ENCODE data around the gene ASS1. TPM values are rescaled to one million over a fixed set of nuclear protein-coding genes. Genes with fewer than 3 reads are reported as not detected.

ASS1 gene
- polyA plus RNA-seq, 1 experiment = 99.5 TPM

- ChIA-PET CTCF (no interaction called here), POLR2A (no interaction called here)
- H3K27me3 ChIP-seq (ENCODE audit: control insufficient read depth, insufficient read depth, low read length) = peaks cover 10% of the 10 kb centered on the region
- no peaks in the 10 kb centered on the region; the same call in 1 of the 2 replicates for H3K9me3 ChIP-seq (ENCODE audit: control insufficient read depth, insufficient read depth, low read length)
- H3K27ac ChIP-seq (ENCODE audit: low read depth, low read length) = no peak overlapping the region
- TF ChIP-seq CTCF (IDR thresholded peaks at IDR 0.05; ENCODE audit: low read depth, low read length) = no peak
- DNase-seq (ENCODE audit: low read depth, low spot score) = no peak
- no peak overlapping the region for H3K4me3 ChIP-seq (ENCODE audit: low read depth, low read length)
These were observed 19.9 kb upstream of the ASS1 start for GRCh38 chr9:130424595-130425454.

GRCh38 chr9:130425741-130426466, 18.9 kb upstream of the ASS1 start:
- no peak for DNase-seq (ENCODE audit: low read depth, low spot score)
- Histone ChIP-seq H3K27ac (ENCODE audit: low read depth, low read length) (no peak overlapping the region), H3K4me3 (ENCODE audit: low read depth, low read length) (no peak overlapping the region), H3K9me3 (ENCODE audit: control insufficient read depth, insufficient read depth, low read length) (peaks cover 11% of the 10 kb centered on the region), H3K27me3 (ENCODE audit: control insufficient read depth, insufficient read depth, low read length) (peaks cover 10% of the 10 kb centered on the region)
- ChIA-PET CTCF (no interaction called here), POLR2A (no interaction called here)
- no peak for TF ChIP-seq CTCF (IDR thresholded peaks at IDR 0.05; ENCODE audit: low read depth, low read length)

GRCh38 chr9:130426467-130426773, 18.3 kb upstream of the ASS1 start:
- TF ChIP-seq CTCF (IDR thresholded peaks at IDR 0.05; ENCODE audit: low read depth, low read length) = no peak
- Histone ChIP-seq H3K27ac (ENCODE audit: low read depth, low read length) (no peak overlapping the region), H3K27me3 (ENCODE audit: control insufficient read depth, insufficient read depth, low read length) (peaks cover 10% of the 10 kb centered on the region), H3K4me3 (ENCODE audit: low read depth, low read length) (no peak overlapping the region), H3K9me3 (ENCODE audit: control insufficient read depth, insufficient read depth, low read length) (peaks cover 16% of the 10 kb centered on the region)
- ChIA-PET CTCF (interaction anchor here (0.5 kb wide), 1 partner anchor 182 kb away, joined by 4 read pairs; no protein-coding TSS in a partner anchor), POLR2A (no interaction called here)
- DNase-seq (ENCODE audit: low read depth, low spot score) = no peak

GRCh38 chr9:130426883-130427282, 17.9 kb upstream of the ASS1 start:
- DNase-seq (ENCODE audit: low read depth, low spot score) = no peak
- CTCF ChIA-PET = interaction anchor here (0.5 kb wide), 1 partner anchor 183 kb away, joined by 4 read pairs; no protein-coding TSS in a partner anchor
- POLR2A ChIA-PET = no interaction called here
- Histone ChIP-seq H3K4me3 (ENCODE audit: low read depth, low read length) (no peak overlapping the region), H3K27me3 (ENCODE audit: control insufficient read depth, insufficient read depth, low read length) (peaks cover 10% of the 10 kb centered on the region), H3K27ac (ENCODE audit: low read depth, low read length) (no peak overlapping the region), H3K9me3 (ENCODE audit: control insufficient read depth, insufficient read depth, low read length) (peaks cover 16% of the 10 kb centered on the region)
- TF ChIP-seq CTCF (IDR thresholded peaks at IDR 0.05; ENCODE audit: low read depth, low read length) = no peak

GRCh38 chr9:130427326-130427725, 17.4 kb upstream of the ASS1 start:
- Histone ChIP-seq H3K27ac (ENCODE audit: low read depth, low read length) (no peak overlapping the region), H3K4me3 (ENCODE audit: low read depth, low read length) (no peak overlapping the region), H3K9me3 (ENCODE audit: control insufficient read depth, insufficient read depth, low read length) (peaks cover 16% of the 10 kb centered on the region), H3K27me3 (ENCODE audit: control insufficient read depth, insufficient read depth, low read length) (peaks cover 7% of the 10 kb centered on the region)
- ChIA-PET POLR2A (no interaction called here), CTCF (no interaction called here)
- no peak for TF ChIP-seq CTCF (IDR thresholded peaks at IDR 0.05; ENCODE audit: low read depth, low read length)
- DNase-seq (ENCODE audit: low read depth, low spot score) = no peak
